IPS-NIHi11 (cell line): ENCODE results near the gene SCRN2.

Experiments
- DNase-seq: peaks from one replicate; pipeline ENCODE4 v3.0.0; 2012; ENCODE audit warnings: mixed read lengths, low spot score

The SCRN2 gene

DNA sequence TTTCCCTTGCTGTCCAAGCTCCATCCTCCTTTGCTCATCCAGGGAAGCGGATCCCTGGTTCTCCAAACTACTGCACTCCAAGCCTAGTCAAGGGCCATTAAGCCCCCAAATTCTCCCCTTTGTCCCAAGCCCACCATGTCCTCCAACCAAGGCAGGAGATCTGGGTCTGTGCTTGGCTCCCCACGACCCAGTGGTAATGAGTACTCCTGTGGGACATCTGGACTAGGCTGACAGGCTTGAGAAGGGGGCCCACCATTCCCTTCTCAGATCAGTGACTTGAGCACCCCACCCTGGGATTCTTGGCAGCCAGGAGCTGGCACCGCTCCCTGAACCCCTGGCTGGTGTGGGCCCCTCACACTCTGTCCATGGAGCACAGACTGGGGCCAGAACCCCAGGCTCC is 36.6 kb downstream of the SCRN2 start:
- DNase-seq = no peak

DNA sequence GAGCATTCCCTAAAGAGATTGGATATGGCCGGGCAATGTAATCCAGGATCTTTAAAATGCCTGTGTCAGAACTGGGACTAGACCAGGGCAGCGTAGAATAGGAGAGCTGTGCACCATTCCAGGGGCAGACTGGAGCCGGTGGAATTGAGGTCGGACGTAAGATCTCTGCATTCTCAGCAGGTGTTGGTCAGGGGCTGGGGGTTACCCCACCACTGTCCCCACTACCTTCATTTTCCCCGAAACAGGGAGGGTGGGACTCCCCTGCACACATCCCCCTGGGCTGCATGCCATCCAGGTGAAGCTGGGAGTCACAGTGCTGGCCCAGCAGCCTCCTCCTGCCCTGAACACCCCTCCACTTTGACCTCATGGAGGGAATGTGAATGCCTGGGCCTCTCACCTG is 37.3 kb downstream of the SCRN2 start:
- no peak for DNase-seq

DNA sequence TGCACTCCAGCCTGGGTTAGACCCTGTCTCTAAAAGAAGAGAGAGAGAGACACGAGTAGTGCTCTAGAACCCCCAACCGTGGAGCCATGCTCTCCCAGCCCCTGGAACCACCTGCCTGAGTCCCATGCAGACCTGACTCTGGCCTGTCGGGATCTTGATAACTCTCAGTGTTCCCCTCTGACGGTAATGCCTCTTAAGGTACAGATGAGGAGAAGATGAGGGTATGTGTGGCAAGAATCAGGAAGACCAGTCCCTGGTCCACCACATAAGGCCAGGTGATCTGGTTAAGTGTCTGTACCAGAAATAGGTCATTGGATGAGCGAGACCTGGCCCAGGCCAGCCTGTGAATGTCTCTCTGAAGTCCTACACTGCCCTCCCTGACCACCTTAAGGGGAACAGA is 37.9 kb downstream of the SCRN2 start:
- no peak for DNase-seq

DNA sequence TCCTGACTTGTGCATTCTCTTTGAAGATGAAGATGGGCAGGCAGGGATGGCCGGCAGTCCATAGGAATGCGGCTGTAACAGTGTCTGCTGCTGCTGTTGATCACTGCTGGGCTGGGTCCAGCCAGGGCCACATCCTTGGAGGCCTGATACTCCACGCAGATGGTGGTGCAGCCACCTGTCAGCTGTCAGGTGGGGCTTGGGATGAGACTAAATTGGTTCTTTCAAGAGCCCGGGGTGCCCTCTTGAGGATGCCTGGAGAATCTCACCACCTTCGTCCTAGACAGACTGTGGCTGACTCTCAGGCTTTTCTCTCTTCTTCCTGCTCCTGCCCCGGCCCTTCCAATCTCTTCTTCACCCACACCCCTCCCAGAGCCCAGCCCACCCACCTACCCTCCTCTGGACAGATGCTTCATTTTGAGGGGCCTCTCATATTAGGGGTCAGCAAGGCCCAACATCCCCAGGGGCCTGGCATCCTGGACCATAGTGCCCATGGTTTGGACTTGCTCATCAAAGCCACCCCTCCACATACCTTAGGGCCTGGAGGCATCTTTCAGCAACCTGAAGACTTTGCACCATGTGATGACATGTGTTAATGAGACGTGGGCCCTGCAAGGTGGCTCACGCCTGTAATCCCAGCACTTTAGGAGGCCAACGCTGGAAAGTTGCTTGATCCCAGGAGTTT is 38.6 kb downstream of the SCRN2 start:
- DNase-seq = peak; percentile 84

DNA sequence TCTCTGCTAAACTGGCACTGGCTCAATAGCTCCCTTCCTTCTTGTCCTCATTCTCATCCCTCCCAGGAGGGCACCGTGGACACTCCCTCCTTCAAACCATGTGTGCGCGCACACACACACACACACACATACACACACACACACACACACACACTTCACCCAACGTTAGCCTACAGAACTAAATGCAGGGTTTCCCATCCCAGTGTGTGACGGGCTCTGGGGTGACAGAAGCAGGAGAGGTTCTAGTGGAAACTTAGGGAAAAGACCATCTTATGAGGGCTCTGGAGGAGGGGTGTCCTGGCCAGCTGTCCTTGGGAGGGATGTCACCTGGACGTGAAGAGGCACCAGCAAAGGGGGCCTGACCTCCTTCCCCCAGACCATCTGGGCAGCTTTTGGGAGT is 39.2 kb downstream of the SCRN2 start:
- no peak for DNase-seq

DNA sequence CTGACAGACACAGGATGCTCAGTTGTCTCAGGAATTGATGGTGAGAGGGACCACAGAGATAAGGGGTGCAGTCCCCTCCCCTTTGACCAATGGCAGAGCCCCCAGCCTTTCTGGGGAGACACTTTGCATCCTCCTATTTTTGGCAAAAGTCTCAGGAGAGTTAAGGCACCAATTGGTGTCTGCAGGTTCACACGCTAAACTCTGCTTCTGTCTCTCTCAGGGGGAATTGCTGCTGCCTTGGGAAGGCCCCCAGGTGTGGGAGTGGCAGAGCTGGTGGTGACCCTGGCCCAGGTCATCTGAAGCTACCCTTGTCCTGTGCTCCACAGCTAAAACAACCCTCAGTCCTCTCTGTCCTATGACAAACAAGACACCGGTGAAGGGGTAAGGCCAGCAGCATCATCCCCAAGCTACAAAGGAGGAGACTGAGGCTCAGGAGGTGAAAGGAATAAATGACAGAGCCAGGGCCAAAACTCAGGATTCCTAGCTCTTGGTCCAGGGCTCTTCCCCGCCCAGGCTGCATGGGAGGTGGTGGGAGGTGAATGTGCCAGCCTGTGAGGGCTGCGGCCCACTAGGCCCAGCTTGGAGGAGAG is 39.8 kb downstream of the SCRN2 start:
- DNase-seq = no peak

DNA sequence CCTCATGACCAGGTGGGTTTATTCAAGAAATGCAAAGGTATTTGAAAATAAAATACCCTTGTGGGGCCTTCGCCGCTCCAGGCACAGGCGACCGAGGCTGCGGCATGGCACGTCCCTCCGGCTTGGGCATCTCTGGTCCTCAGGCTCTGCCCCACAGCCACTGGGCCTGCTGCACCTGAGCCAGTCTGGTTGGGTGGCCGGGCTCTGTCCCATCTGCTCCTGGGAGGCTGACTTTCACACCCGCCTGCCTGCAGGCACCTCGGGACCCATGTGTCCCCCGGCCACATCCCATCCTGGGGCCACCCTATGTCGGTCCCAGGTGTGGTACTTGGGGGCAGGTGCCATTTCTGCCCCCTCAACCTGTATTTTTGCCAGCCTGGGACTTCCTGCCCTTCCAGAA is 40.4 kb downstream of the SCRN2 start:
- no peak for DNase-seq

DNA sequence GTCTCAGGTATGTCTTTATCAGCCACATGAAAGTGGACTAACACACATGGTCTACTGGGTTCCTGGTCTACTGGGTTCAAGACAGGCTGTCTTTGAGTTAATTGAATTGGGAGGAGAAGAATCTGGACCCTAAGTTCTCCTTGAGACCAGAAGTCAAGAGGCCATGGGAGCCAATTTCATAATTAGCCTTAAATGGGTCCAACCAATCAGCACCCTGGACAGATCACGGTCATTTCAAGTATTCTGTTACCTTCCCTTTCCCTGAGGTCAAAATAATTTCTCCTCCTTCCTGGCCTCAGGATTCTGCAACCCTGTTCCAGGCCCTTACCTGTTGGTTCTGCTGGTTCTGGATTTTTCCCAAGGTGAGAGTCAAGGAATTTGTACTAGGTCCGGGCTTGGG is 43.3 kb downstream of the SCRN2 start:
- DNase-seq = peak; percentile 43

DNA sequence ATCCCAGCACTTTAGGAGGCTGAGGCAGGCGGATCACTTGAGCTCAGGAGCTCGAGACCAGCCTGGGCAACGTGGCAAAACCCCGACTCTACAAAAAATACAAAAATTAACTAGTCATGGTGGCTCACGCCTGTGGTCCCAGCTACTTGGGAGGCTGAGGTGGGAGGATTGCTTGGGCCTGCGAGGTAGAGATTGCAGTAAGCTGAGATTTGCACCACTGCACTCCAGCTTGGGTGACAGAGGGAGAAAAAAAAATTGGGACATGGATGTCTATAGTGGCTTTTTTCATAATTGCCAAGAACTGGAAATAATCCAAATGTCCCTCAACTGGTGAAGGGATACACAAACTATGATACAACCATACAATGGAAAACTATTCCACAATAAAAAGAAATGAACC is 48.1 kb downstream of the SCRN2 start:
- DNase-seq = no peak

DNA sequence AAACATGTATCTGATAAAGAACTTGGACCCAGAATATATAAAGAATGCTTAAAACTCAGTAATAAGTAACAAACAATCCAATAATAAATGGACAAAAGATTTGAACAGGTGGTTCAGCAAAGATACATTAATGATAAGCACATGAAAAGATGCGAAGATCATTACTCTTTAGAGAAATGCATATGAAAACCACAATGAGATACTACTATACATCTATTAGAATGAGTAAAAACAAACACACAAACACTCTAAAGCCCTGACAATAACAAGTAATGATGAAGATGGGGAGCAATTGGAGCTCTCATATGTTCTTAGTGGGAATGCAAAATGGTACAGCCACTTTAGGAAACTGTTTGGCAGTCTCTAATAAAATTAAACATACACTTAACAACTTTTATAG is 48.6 kb downstream of the SCRN2 start:
- no peak for DNase-seq

DNA sequence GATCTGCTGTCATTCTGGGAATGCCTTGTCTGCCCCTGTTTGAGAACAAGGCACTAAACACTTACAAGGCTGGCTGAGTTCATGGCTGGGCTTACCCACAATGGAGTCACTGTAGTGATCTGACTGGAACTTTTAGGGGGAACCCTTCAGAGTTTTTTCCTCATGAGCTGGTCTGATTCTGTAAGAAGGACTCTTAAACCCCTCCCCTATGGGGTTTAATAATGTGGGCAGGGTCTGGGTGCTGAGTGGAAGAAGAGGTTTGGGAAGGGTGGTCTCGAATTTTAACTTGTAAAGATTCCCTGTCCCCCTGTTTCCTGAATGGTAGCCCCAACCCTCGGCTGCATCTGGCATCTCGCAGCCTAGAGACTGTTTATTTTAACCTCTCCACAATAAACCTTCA is 50.0 kb downstream of the SCRN2 start:
- DNase-seq = no peak

DNA sequence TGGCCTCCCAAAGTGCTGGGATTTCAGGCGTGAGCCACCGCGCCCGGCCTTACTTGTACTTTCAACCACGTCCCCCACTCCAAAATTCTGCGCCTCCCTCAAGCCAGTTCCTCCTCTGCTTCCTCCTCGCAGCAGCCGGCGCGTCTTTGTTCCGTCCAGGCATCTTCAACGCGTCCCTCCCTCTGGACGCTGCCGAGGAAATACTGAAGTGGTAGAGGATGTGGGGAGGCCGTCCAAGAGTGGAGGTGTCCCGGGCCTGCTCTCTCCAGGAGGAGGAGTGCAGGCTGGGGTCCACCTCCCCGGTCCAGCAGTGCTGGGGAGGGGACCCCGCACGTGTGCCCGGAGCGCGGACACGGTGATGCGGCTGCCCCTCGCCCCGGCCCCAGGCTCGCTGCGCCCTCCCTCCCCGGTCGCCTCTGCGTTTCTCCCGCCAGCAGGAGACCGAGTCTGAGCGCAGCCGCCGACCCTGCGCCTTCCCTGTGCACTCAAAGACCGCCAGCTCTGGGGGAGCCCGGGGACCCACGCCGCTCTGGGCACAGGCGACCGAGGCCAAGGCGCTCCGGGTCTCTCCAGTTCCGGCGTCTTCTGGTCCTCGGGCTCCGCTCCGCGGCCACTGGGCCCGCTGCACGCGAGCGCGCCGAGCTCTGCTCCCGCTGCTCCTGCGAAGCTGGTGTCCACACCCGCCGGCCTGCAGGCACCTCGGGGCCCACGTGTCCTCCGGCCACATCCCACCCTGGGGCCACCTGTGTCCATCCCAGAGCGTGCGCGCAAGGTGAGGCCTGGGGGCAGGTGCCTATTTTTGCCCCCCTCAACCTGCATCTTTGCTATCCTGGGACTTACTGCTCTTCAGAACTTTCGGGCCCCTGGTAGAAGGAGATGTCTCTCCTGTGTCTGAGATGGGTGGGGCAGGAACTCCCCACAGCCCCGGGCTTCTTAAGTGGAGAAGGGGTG is 51.2 kb downstream of the SCRN2 start:
- peak; percentile 85 for DNase-seq
